ENCODE data around the gene C1S. TPM values are rescaled to one million over a fixed set of nuclear protein-coding genes. Genes with fewer than 3 reads are reported as not detected.
"Not testable (repeated sequence)": the region's sequence is repeated elsewhere in the genome, so short reads cannot be mapped to it uniquely, and the experiment has no call there.

C1S gene
- total RNA-seq, 5 donors from 2014 or later (not counting 1 experiment from before 2014, with no cell fraction given): 1.5 to 5.0 (median 4.5) TPM

GRCh38 chr12:7026854-7027253 is 33.7 kb upstream of the C1S start:
- Mint-ChIP-seq H3K27me3 (no peaks in the 10 kb centered on the region), H3K4me3 (no peak overlapping the region), H3K4me1 (no peaks in the 10 kb centered on the region), H3K27ac (no peak overlapping the region), H3K36me3 (no peaks in the 10 kb centered on the region), H3K9me3 (no peaks in the 10 kb centered on the region)
- Histone ChIP-seq H3K9me3 (no peaks in the 10 kb centered on the region), H3K36me3 (ENCODE audit: control insufficient read depth in 2 of 2, extremely low read depth in 1 of 2, insufficient read depth in 1 of 2, low read length in 1 of 2) (no peaks in the 10 kb centered on the region), H3K4me3 (ENCODE audit: control insufficient read depth in 1 of 2, extremely low read depth in 1 of 2, low read length in 1 of 2) (no peak overlapping the region), H3K27me3 (replicated peaks in 1 of 2; ENCODE audit: control insufficient read depth in 2 of 2, extremely low read depth in 1 of 2, insufficient read depth in 2 of 2, low read length in 1 of 2) (no peaks in the 10 kb centered on the region), H3K4me1 (ENCODE audit: control insufficient read depth in 1 of 2, extremely low read depth in 1 of 2, insufficient read depth in 2 of 2, low read length in 2 of 2) (no peaks in the 10 kb centered on the region), H3K27ac (ENCODE audit: low read length) (no peak overlapping the region)
- CTCF ChIA-PET: interaction anchor here in 1 of 2 donors (0.6 to 0.7 kb wide), 2 partner anchors 33 to 62 kb away, joined by 3 to 4 read pairs; no protein-coding TSS in a partner anchor
- WGBS (ENCODE audit: insufficient coverage): no CpG with 5 or more reads among the region's 1 CpG
- ATAC-seq (replicated peaks in 1 of 4) (no peak), DNase-seq (no peak)
- POLR2A ChIA-PET: interaction anchor here in 1 of 2 donors (0.7 kb wide), 1 partner anchor 52 kb away, joined by 4 read pairs; no protein-coding TSS in a partner anchor

GRCh38 chr12:7031306-7031705 is 29.2 kb upstream of the C1S start:
- no peaks in the 10 kb centered on the region for H3K9me3 Mint-ChIP-seq
- Histone ChIP-seq H3K4me3 (ENCODE audit: control insufficient read depth in 1 of 2, extremely low read depth in 1 of 2, low read length in 1 of 2) (no peak overlapping the region), H3K9me3 (no peaks in the 10 kb centered on the region), H3K36me3 (ENCODE audit: control insufficient read depth in 2 of 2, extremely low read depth in 1 of 2, insufficient read depth in 1 of 2, low read length in 1 of 2) (no peaks in the 10 kb centered on the region), H3K27me3 (replicated peaks in 1 of 2; ENCODE audit: control insufficient read depth in 2 of 2, extremely low read depth in 1 of 2, insufficient read depth in 2 of 2, low read length in 1 of 2) (no peaks in the 10 kb centered on the region), H3K4me1 (ENCODE audit: control insufficient read depth in 1 of 2, extremely low read depth in 1 of 2, insufficient read depth in 2 of 2, low read length in 2 of 2) (no peaks in the 10 kb centered on the region), H3K27ac (ENCODE audit: low read length) (no peak overlapping the region)
- no peak overlapping the region for H3K27ac Mint-ChIP-seq
- ChIA-PET CTCF (no interaction called here), POLR2A (interaction anchor here in 1 of 2 donors (0.7 kb wide), 1 partner anchor 21 kb away, joined by 3 read pairs; no protein-coding TSS in a partner anchor)
- WGBS (ENCODE audit: insufficient coverage): 72% methylated on average over 5 of the region's 6 CpGs
- H3K27me3 Mint-ChIP-seq: no peaks in the 10 kb centered on the region
- H3K36me3 Mint-ChIP-seq: no peaks in the 10 kb centered on the region
- H3K4me1 Mint-ChIP-seq: no peaks in the 10 kb centered on the region
- ATAC-seq (replicated peaks in 1 of 4): no peak
- no peak overlapping the region for H3K4me3 Mint-ChIP-seq
- no peak for DNase-seq

GRCh38 chr12:7032990-7033389 is 27.5 kb upstream of the C1S start:
- no peak for DNase-seq
- Histone ChIP-seq H3K27ac (ENCODE audit: low read length) (no peak overlapping the region), H3K36me3 (ENCODE audit: control insufficient read depth in 2 of 2, extremely low read depth in 1 of 2, insufficient read depth in 1 of 2, low read length in 1 of 2) (no peaks in the 10 kb centered on the region), H3K4me1 (ENCODE audit: control insufficient read depth in 1 of 2, extremely low read depth in 1 of 2, insufficient read depth in 2 of 2, low read length in 2 of 2) (peaks cover 0 to 3% of the 10 kb centered on the region in 2 experiments), H3K4me3 (ENCODE audit: control insufficient read depth in 1 of 2, extremely low read depth in 1 of 2, low read length in 1 of 2) (no peak overlapping the region), H3K9me3 (no peaks in the 10 kb centered on the region), H3K27me3 (replicated peaks in 1 of 2; ENCODE audit: control insufficient read depth in 2 of 2, extremely low read depth in 1 of 2, insufficient read depth in 2 of 2, low read length in 1 of 2) (no peaks in the 10 kb centered on the region)
- Mint-ChIP-seq H3K4me3 (no peak overlapping the region), H3K9me3 (no peaks in the 10 kb centered on the region), H3K4me1 (peaks cover 0 to 1% (median 0%) of the 10 kb centered on the region in 3 donors), H3K27ac (no peak overlapping the region), H3K27me3 (no peaks in the 10 kb centered on the region), H3K36me3 (no peaks in the 10 kb centered on the region)
- ATAC-seq (replicated peaks in 1 of 4): no peak
- POLR2A ChIA-PET: no interaction called here
- WGBS (ENCODE audit: insufficient coverage): 59% methylated on average over 2 of the region's 2 CpGs
- CTCF ChIA-PET: interaction anchor here (0.6 to 0.7 kb wide), 2 partner anchors 15 to 46 kb away, joined by 3 to 4 read pairs; partner anchors contain the start of gene LPCAT3 (in 1 of the 2)

GRCh38 chr12:7034464-7034863 is 26.1 kb upstream of the C1S start:
- DNase-seq: no peak
- no peaks in the 10 kb centered on the region for H3K36me3 ChIP-seq (ENCODE audit: control insufficient read depth in 2 of 2, extremely low read depth in 1 of 2, insufficient read depth in 1 of 2, low read length in 1 of 2)
- ATAC-seq (replicated peaks in 1 of 4): no peak
- H3K4me3 ChIP-seq (ENCODE audit: control insufficient read depth in 1 of 2, extremely low read depth in 1 of 2, low read length in 1 of 2): no peak overlapping the region
- H3K9me3 Mint-ChIP-seq: no peaks in the 10 kb centered on the region
- WGBS (ENCODE audit: insufficient coverage): no CpG with 5 or more reads among the region's 1 CpG
- H3K4me1 Mint-ChIP-seq: peaks cover 0 to 1% (median 0%) of the 10 kb centered on the region in 3 donors
- H3K27ac ChIP-seq (ENCODE audit: low read length): no peak overlapping the region
- H3K27me3 Mint-ChIP-seq: no peaks in the 10 kb centered on the region
- H3K27ac Mint-ChIP-seq: no peak overlapping the region
- no peaks in the 10 kb centered on the region for H3K36me3 Mint-ChIP-seq
- CTCF ChIA-PET: no interaction called here
- H3K4me3 Mint-ChIP-seq: no peak overlapping the region
- H3K9me3 ChIP-seq: no peaks in the 10 kb centered on the region
- H3K27me3 ChIP-seq (replicated peaks in 1 of 2; ENCODE audit: control insufficient read depth in 2 of 2, extremely low read depth in 1 of 2, insufficient read depth in 2 of 2, low read length in 1 of 2): no peaks in the 10 kb centered on the region
- POLR2A ChIA-PET: no interaction called here
- peaks cover 0 to 3% of the 10 kb centered on the region in 2 experiments for H3K4me1 ChIP-seq (ENCODE audit: control insufficient read depth in 1 of 2, extremely low read depth in 1 of 2, insufficient read depth in 2 of 2, low read length in 2 of 2)

GRCh38 chr12:7035463-7035862 is 25.1 kb upstream of the C1S start:
- ATAC-seq (replicated peaks in 1 of 4) (no peak), DNase-seq (no peak)
- ChIA-PET POLR2A (no interaction called here), CTCF (no interaction called here)
- no peak overlapping the region for H3K27ac ChIP-seq (ENCODE audit: low read length)
- no peaks in the 10 kb centered on the region for H3K9me3 Mint-ChIP-seq
- H3K27me3 ChIP-seq (replicated peaks in 1 of 2; ENCODE audit: control insufficient read depth in 2 of 2, extremely low read depth in 1 of 2, insufficient read depth in 2 of 2, low read length in 1 of 2): no peaks in the 10 kb centered on the region
- no peaks in the 10 kb centered on the region for H3K9me3 ChIP-seq
- no peak overlapping the region for H3K4me3 Mint-ChIP-seq
- no peaks in the 10 kb centered on the region for H3K27me3 Mint-ChIP-seq
- no peaks in the 10 kb centered on the region for H3K36me3 ChIP-seq (ENCODE audit: control insufficient read depth in 2 of 2, extremely low read depth in 1 of 2, insufficient read depth in 1 of 2, low read length in 1 of 2)
- WGBS (ENCODE audit: insufficient coverage): no CpG with 5 or more reads among the region's 2 CpGs
- peaks cover 0 to 1% (median 0%) of the 10 kb centered on the region in 3 donors for H3K4me1 Mint-ChIP-seq
- peaks cover 0 to 3% of the 10 kb centered on the region in 2 experiments for H3K4me1 ChIP-seq (ENCODE audit: control insufficient read depth in 1 of 2, extremely low read depth in 1 of 2, insufficient read depth in 2 of 2, low read length in 2 of 2)
- H3K36me3 Mint-ChIP-seq: no peaks in the 10 kb centered on the region
- H3K27ac Mint-ChIP-seq: no peak overlapping the region
- H3K4me3 ChIP-seq (ENCODE audit: control insufficient read depth in 1 of 2, extremely low read depth in 1 of 2, low read length in 1 of 2): no peak overlapping the region

- H3K27ac Mint-ChIP-seq; H3K4me1 ChIP-seq (ENCODE audit: control insufficient read depth in 1 of 2, extremely low read depth in 1 of 2, insufficient read depth in 2 of 2, low read length in 2 of 2); H3K9me3 Mint-ChIP-seq; H3K27me3 Mint-ChIP-seq; POLR2A ChIA-PET; H3K4me1 Mint-ChIP-seq; H3K4me3 Mint-ChIP-seq; H3K36me3 ChIP-seq (ENCODE audit: control insufficient read depth in 2 of 2, extremely low read depth in 1 of 2, insufficient read depth in 1 of 2, low read length in 1 of 2); DNase-seq; H3K27me3 ChIP-seq (replicated peaks in 1 of 2; ENCODE audit: control insufficient read depth in 2 of 2, extremely low read depth in 1 of 2, insufficient read depth in 2 of 2, low read length in 1 of 2); H3K4me3 ChIP-seq (ENCODE audit: control insufficient read depth in 1 of 2, extremely low read depth in 1 of 2, low read length in 1 of 2); CTCF ChIA-PET; ATAC-seq (replicated peaks in 1 of 4); H3K27ac ChIP-seq (ENCODE audit: low read length); H3K9me3 ChIP-seq; H3K36me3 Mint-ChIP-seq: not testable (repeated sequence)
- WGBS (ENCODE audit: insufficient coverage): 94% methylated on average over 15 of the region's 32 CpGs
These were observed 23.1 kb upstream of the C1S start for GRCh38 chr12:7037411-7037810.

- no peak overlapping the region for H3K4me3 Mint-ChIP-seq
- no peak overlapping the region for H3K27ac ChIP-seq (ENCODE audit: low read length)
- DNase-seq (no peak), ATAC-seq (replicated peaks in 1 of 4) (no peak)
- H3K27me3 ChIP-seq (replicated peaks in 1 of 2; ENCODE audit: control insufficient read depth in 2 of 2, extremely low read depth in 1 of 2, insufficient read depth in 2 of 2, low read length in 1 of 2): no peaks in the 10 kb centered on the region
- no peaks in the 10 kb centered on the region for H3K36me3 ChIP-seq (ENCODE audit: control insufficient read depth in 2 of 2, extremely low read depth in 1 of 2, insufficient read depth in 1 of 2, low read length in 1 of 2)
- H3K27me3 Mint-ChIP-seq: no peaks in the 10 kb centered on the region
- WGBS (ENCODE audit: insufficient coverage): 96% methylated on average over 20 of the region's 22 CpGs
- H3K4me1 ChIP-seq (ENCODE audit: control insufficient read depth in 1 of 2, extremely low read depth in 1 of 2, insufficient read depth in 2 of 2, low read length in 2 of 2): peaks cover 0 to 3% of the 10 kb centered on the region in 2 experiments
- no peaks in the 10 kb centered on the region for H3K36me3 Mint-ChIP-seq
- CTCF ChIA-PET: no interaction called here
- peaks cover 0 to 1% (median 0%) of the 10 kb centered on the region in 3 donors for H3K4me1 Mint-ChIP-seq
- H3K9me3 Mint-ChIP-seq: no peaks in the 10 kb centered on the region
- POLR2A ChIA-PET: no interaction called here
- no peak overlapping the region for H3K27ac Mint-ChIP-seq
- no peaks in the 10 kb centered on the region for H3K9me3 ChIP-seq
- no peak overlapping the region for H3K4me3 ChIP-seq (ENCODE audit: control insufficient read depth in 1 of 2, extremely low read depth in 1 of 2, low read length in 1 of 2)
These were observed 21.9 kb upstream of the C1S start for GRCh38 chr12:7038591-7038990.
